Measurements from ENCODE around the gene RAB33B. TPM values are rescaled to one million over a fixed set of nuclear protein-coding genes. Genes with fewer than 3 reads are reported as not detected.

The RAB33B gene
- total RNA-seq, 1 donor from 2014 or later = 10.3 TPM

DNA sequence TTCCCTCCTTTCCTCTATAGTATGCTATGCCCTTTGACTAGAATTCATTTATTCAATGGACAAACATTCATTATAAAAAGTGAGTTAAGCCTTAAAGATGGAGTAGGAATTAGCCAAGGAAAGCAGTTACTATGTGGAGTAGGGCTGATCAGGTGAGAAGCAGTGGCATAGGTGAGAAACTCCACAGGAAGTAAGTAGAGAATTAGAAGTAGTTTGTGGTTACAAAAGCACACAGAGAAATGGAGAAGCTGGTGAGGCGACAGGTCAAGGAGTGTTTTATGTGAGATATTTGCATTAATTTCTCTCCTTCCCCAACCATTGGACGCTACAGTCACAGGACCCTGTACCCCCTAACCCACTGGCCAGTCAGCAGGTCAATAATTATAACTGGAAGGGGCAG, 71.5 kb downstream of the RAB33B start:
- H3K27me3 Mint-ChIP-seq (ENCODE audit: unreplicated experiment) = no peaks in the 10 kb centered on the region
- H3K4me3 Mint-ChIP-seq (ENCODE audit: unreplicated experiment) = no peak overlapping the region
- peaks cover 60% of the 10 kb centered on the region for H3K36me3 Mint-ChIP-seq (ENCODE audit: unreplicated experiment)
- peaks cover 3% of the 10 kb centered on the region for H3K4me1 Mint-ChIP-seq (ENCODE audit: unreplicated experiment)
- DNase-seq (ENCODE audit: extremely low spot score, unreplicated experiment) = no peak
- TF ChIP-seq, protein P1, sequence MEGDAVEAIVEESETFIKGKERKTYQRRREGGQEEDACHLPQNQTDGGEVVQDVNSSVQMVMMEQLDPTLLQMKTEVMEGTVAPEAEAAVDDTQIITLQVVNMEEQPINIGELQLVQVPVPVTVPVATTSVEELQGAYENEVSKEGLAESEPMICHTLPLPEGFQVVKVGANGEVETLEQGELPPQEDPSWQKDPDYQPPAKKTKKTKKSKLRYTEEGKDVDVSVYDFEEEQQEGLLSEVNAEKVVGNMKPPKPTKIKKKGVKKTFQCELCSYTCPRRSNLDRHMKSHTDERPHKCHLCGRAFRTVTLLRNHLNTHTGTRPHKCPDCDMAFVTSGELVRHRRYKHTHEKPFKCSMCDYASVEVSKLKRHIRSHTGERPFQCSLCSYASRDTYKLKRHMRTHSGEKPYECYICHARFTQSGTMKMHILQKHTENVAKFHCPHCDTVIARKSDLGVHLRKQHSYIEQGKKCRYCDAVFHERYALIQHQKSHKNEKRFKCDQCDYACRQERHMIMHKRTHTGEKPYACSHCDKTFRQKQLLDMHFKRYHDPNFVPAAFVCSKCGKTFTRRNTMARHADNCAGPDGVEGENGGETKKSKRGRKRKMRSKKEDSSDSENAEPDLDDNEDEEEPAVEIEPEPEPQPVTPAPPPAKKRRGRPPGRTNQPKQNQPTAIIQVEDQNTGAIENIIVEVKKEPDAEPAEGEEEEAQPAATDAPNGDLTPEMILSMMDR (IDR thresholded peaks at IDR 0.05) = no peak
- no peaks in the 10 kb centered on the region for H3K9me3 Mint-ChIP-seq (ENCODE audit: unreplicated experiment)
- no peak overlapping the region for H3K27ac Mint-ChIP-seq (ENCODE audit: unreplicated experiment)

Other genes with a start within 250 kb of the RAB33B start
- gene MGARP, start 173.9 kb upstream of the RAB33B start, total RNA-seq = 5.1 and 5.2 TPM in 2 replicates
- 35.1 and 36.8 TPM in 2 replicates for gene NAA15, start 152.6 kb upstream of the RAB33B start, total RNA-seq
- gene NDUFC1, start 151.6 kb upstream of the RAB33B start, total RNA-seq = 40.9 and 43.7 TPM in 2 replicates
- gene SETD7, start 102.1 kb downstream of the RAB33B start, total RNA-seq = 44.2 and 47.7 TPM in 2 replicates
- gene MGST2, start 211.7 kb downstream of the RAB33B start, total RNA-seq = 29.2 and 29.9 TPM in 2 replicates